AG09309 (cell line): ENCODE results near the gene CMIP.
"Not testable (repeated sequence)": the region's sequence is repeated elsewhere in the genome, so short reads cannot be mapped to it uniquely, and the experiment has no call there.

Experiments used
- DNase-seq: peaks from one replicate; pipeline ENCODE4 v3.0.0-alpha.2; 2010; ENCODE audit warnings: low read depth
- H3K4me3 ChIP-seq: 2 replicates; pipeline ENCODE4 v1.5.1; 2011; ENCODE audit warnings: mild to moderate bottlenecking, low read depth, low read length, moderate library complexity; ENCODE audit not compliant: control insufficient read depth
- TF ChIP-seq, protein P1 (sequence below): IDR thresholded peaks from 2 replicates; pipeline ENCODE4 v1.5.1; 2011; ENCODE audit warnings: mild to moderate bottlenecking, low read depth, low read length, inconsistent platforms; ENCODE audit not compliant: insufficient read depth, control insufficient read depth; ENCODE audit errors: missing control alignments

The CMIP gene

GRCh38 chr16:81684242-81684837, 239.7 kb downstream of the CMIP start:
- DNase-seq: no peak
- TF ChIP-seq, protein P1, sequence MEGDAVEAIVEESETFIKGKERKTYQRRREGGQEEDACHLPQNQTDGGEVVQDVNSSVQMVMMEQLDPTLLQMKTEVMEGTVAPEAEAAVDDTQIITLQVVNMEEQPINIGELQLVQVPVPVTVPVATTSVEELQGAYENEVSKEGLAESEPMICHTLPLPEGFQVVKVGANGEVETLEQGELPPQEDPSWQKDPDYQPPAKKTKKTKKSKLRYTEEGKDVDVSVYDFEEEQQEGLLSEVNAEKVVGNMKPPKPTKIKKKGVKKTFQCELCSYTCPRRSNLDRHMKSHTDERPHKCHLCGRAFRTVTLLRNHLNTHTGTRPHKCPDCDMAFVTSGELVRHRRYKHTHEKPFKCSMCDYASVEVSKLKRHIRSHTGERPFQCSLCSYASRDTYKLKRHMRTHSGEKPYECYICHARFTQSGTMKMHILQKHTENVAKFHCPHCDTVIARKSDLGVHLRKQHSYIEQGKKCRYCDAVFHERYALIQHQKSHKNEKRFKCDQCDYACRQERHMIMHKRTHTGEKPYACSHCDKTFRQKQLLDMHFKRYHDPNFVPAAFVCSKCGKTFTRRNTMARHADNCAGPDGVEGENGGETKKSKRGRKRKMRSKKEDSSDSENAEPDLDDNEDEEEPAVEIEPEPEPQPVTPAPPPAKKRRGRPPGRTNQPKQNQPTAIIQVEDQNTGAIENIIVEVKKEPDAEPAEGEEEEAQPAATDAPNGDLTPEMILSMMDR: no peak
- H3K4me3 ChIP-seq: no peak overlapping the region

GRCh38 chr16:81684901-81685300, 240.3 kb downstream of the CMIP start:
- TF ChIP-seq, protein P1: no peak
- no peak for DNase-seq
- H3K4me3 ChIP-seq: no peak overlapping the region

DNA sequence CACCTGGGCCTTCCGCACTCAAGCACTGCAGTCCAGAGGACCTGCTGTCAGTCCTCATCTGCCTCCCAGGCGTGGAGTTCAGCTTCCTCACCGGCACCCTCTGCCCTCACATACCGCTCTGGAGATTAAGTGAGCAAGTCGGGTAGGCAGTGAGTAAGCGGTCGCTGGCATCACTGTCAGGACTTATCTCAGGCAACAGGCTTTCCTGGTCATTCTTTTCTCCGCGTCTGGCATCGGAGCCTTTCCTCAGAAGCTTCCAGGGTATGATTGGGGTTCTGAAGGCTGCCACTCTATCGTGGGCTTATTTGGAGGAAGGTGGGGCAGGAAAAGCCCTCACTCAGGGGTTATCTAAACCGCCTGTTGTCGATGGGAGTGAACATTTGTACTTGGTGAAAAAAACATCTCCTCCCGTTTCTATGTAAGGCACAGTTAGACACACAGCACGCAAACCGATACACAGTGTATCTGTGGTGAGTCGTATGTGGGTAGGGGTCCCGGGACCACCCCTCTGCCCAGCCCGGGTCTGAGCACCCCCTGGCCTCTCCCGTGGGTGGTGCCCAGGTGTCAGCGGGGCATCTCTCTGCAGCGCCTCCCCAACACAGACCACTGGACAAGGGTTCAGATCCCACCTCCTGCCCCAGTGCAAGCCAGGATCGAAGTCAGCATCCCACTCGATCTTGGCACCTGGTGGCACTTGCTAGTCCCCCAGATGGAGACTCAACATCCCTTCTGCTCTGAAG, 242.0 kb downstream of the CMIP start:
- no peak overlapping the region for H3K4me3 ChIP-seq
- no peak for DNase-seq
- TF ChIP-seq, protein P1: no peak

GRCh38 chr16:81687131-81687456, 242.5 kb downstream of the CMIP start:
- no peak overlapping the region for H3K4me3 ChIP-seq
- TF ChIP-seq, protein P1: no peak
- DNase-seq: no peak

GRCh38 chr16:81688182-81688581, 243.6 kb downstream of the CMIP start:
- TF ChIP-seq, protein P1: no peak
- no peak overlapping the region for H3K4me3 ChIP-seq
- no peak for DNase-seq

GRCh38 chr16:81688839-81689238, 244.2 kb downstream of the CMIP start:
- DNase-seq, H3K4me3 ChIP-seq: not testable (repeated sequence)

DNA sequence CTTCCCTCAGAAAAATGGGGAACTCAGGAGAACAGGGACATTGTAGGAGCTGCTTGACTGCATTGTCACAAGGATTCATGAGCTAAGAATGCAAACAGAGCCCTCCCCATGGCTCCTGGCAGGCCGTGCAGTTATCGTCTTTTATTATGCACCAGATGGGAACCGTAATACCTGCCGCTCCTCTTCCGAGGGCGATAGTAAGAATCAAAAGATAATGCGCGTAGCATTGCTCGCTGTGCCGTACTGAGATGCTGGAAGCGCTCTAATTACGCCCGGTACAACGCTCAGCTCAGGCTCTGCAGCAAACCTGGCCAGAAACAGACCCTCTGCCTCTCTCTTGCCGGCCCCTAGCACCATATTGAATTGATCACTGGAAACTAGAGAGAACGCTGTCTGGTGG, 247.4 kb downstream of the CMIP start:
- no peak overlapping the region for H3K4me3 ChIP-seq
- no peak for DNase-seq
- TF ChIP-seq, protein P1: no peak
